ENCODE data around the gene PRLR. TPM values are rescaled to one million over a fixed set of nuclear protein-coding genes. Genes with fewer than 3 reads are reported as not detected.

PRLR gene
- total and polyA plus RNA-seq, 10 donors: 0.02 to 0.82 (median 0.26) TPM

GRCh38 chr5:35129276-35129675 lies 101.0 kb downstream of the PRLR start:
- no peak for DNase-seq
- intact Hi-C loops (cut with DNase I; ENCODE audit: low total_unique reads): no loop called here
- no peaks in the 10 kb centered on the region for H3K36me3 ChIP-seq
- H3K27me3 ChIP-seq (replicated peaks in 1 of 7): peaks cover 0 to 8% (median 0%) of the 10 kb centered on the region in 7 donors
- no peak for TF ChIP-seq CTCF (IDR thresholded peaks at IDR 0.05 in 8 of 11, conservative IDR thresholded peaks at IDR 0.05 in 3 of 11)
- no peak overlapping the region for H3K27ac ChIP-seq
- H3K4me3 ChIP-seq: no peak overlapping the region
- no peaks in the 10 kb centered on the region for H3K4me1 ChIP-seq
- no peaks in the 10 kb centered on the region for H3K9me3 ChIP-seq
- 58 to 81% (median 76%) methylated on average over 1 of the region's 1 CpG for WGBS, 5 donors

- H3K27ac ChIP-seq: no peak overlapping the region
- H3K27me3 ChIP-seq (replicated peaks in 1 of 7): peaks cover 0 to 8% (median 0%) of the 10 kb centered on the region in 7 donors
- intact Hi-C loops (cut with DNase I; ENCODE audit: low total_unique reads): no loop called here
- H3K9me3 ChIP-seq: no peaks in the 10 kb centered on the region
- no peak for TF ChIP-seq POLR2A (IDR thresholded peaks at IDR 0.05)
- no peak for TF ChIP-seq POLR2AphosphoS5 (IDR thresholded peaks at IDR 0.05)
- TF ChIP-seq CTCF (IDR thresholded peaks at IDR 0.05 in 8 of 11, conservative IDR thresholded peaks at IDR 0.05 in 3 of 11): no peak
- no peak for DNase-seq
- WGBS, 5 donors: 59 to 64% (median 61%) methylated on average over 1 of the region's 1 CpG
- H3K4me3 ChIP-seq: no peak overlapping the region
- H3K36me3 ChIP-seq: no peaks in the 10 kb centered on the region
- H3K4me1 ChIP-seq: no peaks in the 10 kb centered on the region
Observed at GRCh38 chr5:35127006-35127405, 103.3 kb downstream of the PRLR start.

- intact Hi-C loops (cut with DNase I; ENCODE audit: low total_unique reads): no loop called here
- 67 to 88% (median 80%) methylated on average over 2 of the region's 2 CpGs for WGBS, 5 donors
- DNase-seq: no peak
- Histone ChIP-seq H3K4me3 (no peak overlapping the region), H3K9me3 (no peaks in the 10 kb centered on the region), H3K27ac (no peak overlapping the region), H3K36me3 (no peaks in the 10 kb centered on the region), H3K27me3 (replicated peaks in 1 of 7) (peaks cover 0 to 8% (median 0%) of the 10 kb centered on the region in 7 donors), H3K4me1 (no peaks in the 10 kb centered on the region)
- TF ChIP-seq POLR2A (IDR thresholded peaks at IDR 0.05): no peak
- TF ChIP-seq POLR2AphosphoS5 (IDR thresholded peaks at IDR 0.05): no peak
- TF ChIP-seq CTCF (IDR thresholded peaks at IDR 0.05 in 8 of 11, conservative IDR thresholded peaks at IDR 0.05 in 3 of 11): no peak
Observed at GRCh38 chr5:35125746-35126145, 104.5 kb downstream of the PRLR start.

GRCh38 chr5:35124932-35125331 lies 105.4 kb downstream of the PRLR start:
- no peak for TF ChIP-seq CTCF (IDR thresholded peaks at IDR 0.05 in 8 of 11, conservative IDR thresholded peaks at IDR 0.05 in 3 of 11)
- no peak for TF ChIP-seq POLR2AphosphoS5 (IDR thresholded peaks at IDR 0.05)
- no peak for TF ChIP-seq POLR2A (IDR thresholded peaks at IDR 0.05)
- WGBS, 5 donors: 65 to 83% (median 75%) methylated on average over 2 of the region's 2 CpGs
- intact Hi-C loops (cut with DNase I; ENCODE audit: low total_unique reads): no loop called here
- H3K4me1 ChIP-seq: no peaks in the 10 kb centered on the region
- no peaks in the 10 kb centered on the region for H3K36me3 ChIP-seq
- DNase-seq: no peak
- H3K9me3 ChIP-seq: no peaks in the 10 kb centered on the region
- H3K27ac ChIP-seq: no peak overlapping the region
- peaks cover 0 to 4% (median 0%) of the 10 kb centered on the region in 7 donors for H3K27me3 ChIP-seq (replicated peaks in 1 of 7)
- H3K4me3 ChIP-seq: no peak overlapping the region
